ENCODE results near the gene EMILIN1. TPM values are rescaled to one million over a fixed set of nuclear protein-coding genes. Genes with fewer than 3 reads are reported as not detected.

The EMILIN1 gene
- total RNA-seq, 1 experiment from 2014 or later, result 1.2 TPM

GRCh38 chr2:27099334-27099955 lies 21.0 kb downstream of the EMILIN1 start:
- no peaks in the 10 kb centered on the region for H3K27me3 ChIP-seq (ENCODE audit: insufficient read depth, low read length)
- H2BK5ac ChIP-seq (ENCODE audit: insufficient read length, low read length), result no peak overlapping the region
- Mint-ChIP-seq H3K36me3 (ENCODE audit: insufficient read depth in 1 of 3, low read depth in 3 of 3) (peaks cover 0 to 1% (median 0%) of the 10 kb centered on the region in 3 experiments; a peak in 4 of 7 replicates), H3K27me3 (ENCODE audit: low read depth) (peaks cover 10% of the 10 kb centered on the region; the same call in 1 of the 2 replicates), H3K9me3 (no peaks in the 10 kb centered on the region; a peak in 1 of 5 replicates), H3K4me3 (no peak overlapping the region), H3K27ac (peak overlapping the region in 2 of 3 experiments; percentile 49 to 74; a peak in 3 of 7 replicates), H3K4me1 (peaks cover 8 to 10% of the 10 kb centered on the region in 2 experiments)
- no peak overlapping the region for H2AK5ac ChIP-seq (ENCODE audit: insufficient read length, low read length)
- no peak overlapping the region for H2AFZ ChIP-seq (ENCODE audit: low read length)
- H3K23me2 ChIP-seq (ENCODE audit: insufficient read length, low read depth, low read length, poor library complexity, severe bottlenecking), result no peaks in the 10 kb centered on the region
- no peak for DNase-seq
- no peak overlapping the region for H2BK15ac ChIP-seq (ENCODE audit: low read depth, low read length)
- H3K14ac ChIP-seq (ENCODE audit: insufficient read depth, low read length), result no peak overlapping the region
- H3K18ac ChIP-seq (ENCODE audit: insufficient read length, low read depth, low read length), result no peak overlapping the region
- no peak overlapping the region for H4K5ac ChIP-seq (ENCODE audit: insufficient read length, low read depth, low read length)
- no peak overlapping the region for H4K8ac ChIP-seq (replicated peaks; ENCODE audit: insufficient read length, low read depth, low read length)
- no peak overlapping the region for H2BK12ac ChIP-seq (ENCODE audit: insufficient read length, low read depth, low read length)
- no peak overlapping the region for H4K91ac ChIP-seq (ENCODE audit: insufficient read length, low read depth, low read length)
- H4K20me1 ChIP-seq (ENCODE audit: control insufficient read depth, insufficient read depth, insufficient read length), result peaks cover 3% of the 10 kb centered on the region
- H3K4ac ChIP-seq (ENCODE audit: low read depth, low read length), result no peak overlapping the region
- H2BK120ac ChIP-seq (ENCODE audit: low read depth, low read length, poor library complexity, severe bottlenecking), result no peak overlapping the region
- H3K27ac ChIP-seq (ENCODE audit: insufficient read length, low read depth, low read length), result no peak overlapping the region
- WGBS (ENCODE audit: extremely low coverage, insufficient read length, low lambda C conversion rate), result no CpG with 5 or more reads among the region's 19 CpGs
- H3K4me2 ChIP-seq (ENCODE audit: insufficient read depth, insufficient read length, low read length), result no peak overlapping the region
- H3K79me1 ChIP-seq (ENCODE audit: insufficient read depth, low read depth, low read length, poor library complexity, severe bottlenecking), result no peaks in the 10 kb centered on the region
- no peak overlapping the region for H3K23ac ChIP-seq (ENCODE audit: insufficient read length, low read depth, low read length)
- no peak overlapping the region for H3K56ac ChIP-seq (ENCODE audit: insufficient read length, low read depth, low read length)
- no peak overlapping the region for H3T11ph ChIP-seq (ENCODE audit: low read length)
- no peak overlapping the region for H3K9ac ChIP-seq (ENCODE audit: extremely low read depth, insufficient read length, low read length)
- no peak for TF ChIP-seq CTCF (conservative IDR thresholded peaks at IDR 0.05)
- H3K9me3 ChIP-seq (ENCODE audit: control insufficient read depth, low read depth, low read length), result no peaks in the 10 kb centered on the region
- H2BK20ac ChIP-seq (ENCODE audit: low read depth, low read length, poor library complexity, severe bottlenecking), result no peak overlapping the region
- H3K4me1 ChIP-seq (ENCODE audit: insufficient read depth, low read length), result no peaks in the 10 kb centered on the region
- no peaks in the 10 kb centered on the region for H3K79me2 ChIP-seq (ENCODE audit: insufficient read depth, low read length)

All from H9 (cell line).